IMR-90 (cell line): ENCODE results near the gene CUX1. TPM values are rescaled to one million over a fixed set of nuclear protein-coding genes. Genes with fewer than 3 reads are reported as not detected.

Experiments used
- ATAC-seq: fragments of 200-7000 bp; cut with Tn5 transposase; 2 replicates; pipeline ENCODE4 v1.9.1; 2020; ENCODE audit warnings: low read depth, mild to moderate bottlenecking, moderate library complexity
- BruUV-seq: library from RNA; stranded (reverse); fragments of 400-500 nt; replicated peaks from 2 replicates; lab custom pipeline; 2021; lab: Mats Ljungman, UMichigan
- CTCF ChIA-PET: fragments of 300-600 bp; formaldehyde crosslinking; extraction: SDS; loops from one replicate; lab custom pipeline; 2021; ENCODE audit warnings: antibody characterized with exemption; lab: Yijun Ruan, JAX
- POLR2A ChIA-PET: fragments of 300-600 bp; sonication (Branson Sonifier 250); formaldehyde crosslinking; loops from one replicate; lab custom pipeline; 2022; ENCODE audit warnings: antibody characterized with exemption; ENCODE audit not compliant: unreplicated experiment; lab: Charles Lee
- DNase-seq: peaks from one replicate; pipeline ENCODE4 v3.0.0; 2013
- H2AFZ ChIP-seq: replicated peaks from 2 replicates; pipeline ENCODE3; 2013; ENCODE audit warnings: low read length, mild to moderate bottlenecking; ENCODE audit not compliant: poor library complexity
- H2AK5ac ChIP-seq: 2 replicates; pipeline ENCODE4 v1.6.1; 2013; ENCODE audit warnings: low read depth, low read length, inconsistent platforms
- H2AK9ac ChIP-seq: replicated peaks from 2 replicates; pipeline ENCODE3; 2013; ENCODE audit warnings: mild to moderate bottlenecking, low read depth, low read length, moderate library complexity; ENCODE audit not compliant: poor library complexity
- H2BK120ac ChIP-seq: 2 replicates; pipeline ENCODE4 v1.6.1; 2013; ENCODE audit warnings: low read depth, low read length, inconsistent platforms
- H2BK15ac ChIP-seq: 3 replicates; pipeline ENCODE4 v1.6.1; 2013; ENCODE audit warnings: low read depth, low read length, inconsistent platforms
- H2BK20ac ChIP-seq: 2 replicates; pipeline ENCODE4 v1.6.1; 2013; ENCODE audit warnings: low read depth, mild to moderate bottlenecking, inconsistent platforms, low read length, moderate library complexity
- H2BK5ac ChIP-seq: 2 replicates; pipeline ENCODE4 v1.6.1; 2013; ENCODE audit warnings: mild to moderate bottlenecking, low read depth, low read length, inconsistent platforms; ENCODE audit not compliant: poor library complexity, severe bottlenecking
- H3K14ac ChIP-seq: replicated peaks from 2 replicates; pipeline ENCODE4 v1.6.1; 2013; ENCODE audit warnings: low read depth, low read length, inconsistent platforms
- H3K18ac ChIP-seq: 2 replicates; pipeline ENCODE4 v1.6.1; 2013; ENCODE audit warnings: low read depth, low read length, control low read depth
- H3K23ac ChIP-seq: 2 replicates; pipeline ENCODE4 v1.6.1; 2013; ENCODE audit warnings: low read depth, low read length, inconsistent platforms
- H3K27ac ChIP-seq: 2 replicates; pipeline ENCODE4 v1.5.1; 2013; ENCODE audit warnings: mild to moderate bottlenecking, control low read depth, low read length; ENCODE audit not compliant: insufficient read depth
- H3K27me3 ChIP-seq: 2 replicates; pipeline ENCODE4 v1.6.1; 2013; ENCODE audit warnings: low read length; ENCODE audit not compliant: control insufficient read depth, insufficient read depth
- H3K36me3 ChIP-seq: 2 replicates; pipeline ENCODE4 v1.6.1; 2013; ENCODE audit warnings: low read length, mixed read lengths; ENCODE audit not compliant: control insufficient read depth, insufficient read depth
- H3K4ac ChIP-seq: 2 replicates; pipeline ENCODE4 v1.6.1; 2013; ENCODE audit warnings: low read depth, low read length, inconsistent platforms
- H3K4me1 ChIP-seq: 2 replicates; pipeline ENCODE4 v1.6.1; 2013; ENCODE audit warnings: low read length, mixed read lengths; ENCODE audit not compliant: control insufficient read depth, insufficient read depth
- H3K4me2 ChIP-seq: 2 replicates; pipeline ENCODE4 v1.6.1; 2013; ENCODE audit warnings: low read depth, mild to moderate bottlenecking, control low read depth, low read length, moderate library complexity
- H3K4me3 ChIP-seq: 2 replicates; pipeline ENCODE4 v1.5.1; 2013; ENCODE audit warnings: low read depth, mild to moderate bottlenecking, control low read depth, low read length, moderate library complexity; ENCODE audit not compliant: insufficient read depth
- H3K56ac ChIP-seq: 2 replicates; pipeline ENCODE4 v1.6.1; 2013; ENCODE audit warnings: low read length, inconsistent platforms; ENCODE audit not compliant: insufficient read depth; ENCODE audit errors: extremely low read depth
- H3K79me1 ChIP-seq, 2 experiments: 2 replicates each; pipeline ENCODE4 v1.6.1; 2013; ENCODE audit warnings: low read length in 2 of 2, inconsistent platforms in 1 of 2, low read depth in 1 of 2
- H3K9ac ChIP-seq: 2 replicates; pipeline ENCODE4 v1.6.1; 2013; ENCODE audit warnings: low read depth, low read length, control low read depth
- H3K9me1 ChIP-seq: 2 replicates; pipeline ENCODE4 v1.6.1; 2013; ENCODE audit warnings: low read length, inconsistent platforms; ENCODE audit not compliant: insufficient read depth
- H3K9me3 ChIP-seq: 2 replicates; pipeline ENCODE4 v1.6.1; 2013; ENCODE audit warnings: low read length; ENCODE audit not compliant: control insufficient read depth, insufficient read depth
- H4K20me1 ChIP-seq: 2 replicates; pipeline ENCODE4 v1.6.1; 2013; ENCODE audit warnings: low read length, inconsistent platforms; ENCODE audit not compliant: insufficient read depth
- H4K5ac ChIP-seq: 2 replicates; pipeline ENCODE4 v1.6.1; 2013; ENCODE audit warnings: mild to moderate bottlenecking, low read depth, low read length, control low read depth
- H4K8ac ChIP-seq, 2 experiments: 2 replicates each; pipeline ENCODE4 v1.6.1; 2013; ENCODE audit warnings: low read depth in 2 of 2, low read length in 2 of 2, control low read depth in 1 of 2, inconsistent platforms in 1 of 2
- H4K91ac ChIP-seq: 2 replicates; pipeline ENCODE4 v1.6.1; 2013; ENCODE audit warnings: low read depth, low read length, inconsistent platforms; ENCODE audit not compliant: insufficient read depth
- BHLHE40 ChIP-seq: fragments of 150-350 bp; IDR thresholded peaks from 2 replicates; pipeline ENCODE4 v1.6.1; 2016; ENCODE audit warnings: mild to moderate bottlenecking, low read depth, low read length
- CEBPB ChIP-seq: IDR thresholded peaks from 2 replicates; pipeline ENCODE4 v1.6.1; 2012; ENCODE audit warnings: low read depth, low read length, improper control_type of control experiment
- MXI1 ChIP-seq: IDR thresholded peaks from 2 replicates; pipeline ENCODE4 v1.6.1; 2012; ENCODE audit warnings: low read depth, mild to moderate bottlenecking, low read length, moderate library complexity, borderline replicate concordance
- NFE2L2 ChIP-seq: fragments of 150-350 bp; IDR thresholded peaks from 2 replicates; pipeline ENCODE4 v1.6.1; 2016; ENCODE audit warnings: low read depth, mild to moderate bottlenecking, low read length
- POLR2A ChIP-seq: IDR thresholded peaks from 2 replicates; pipeline ENCODE4 v1.6.1; 2012; ENCODE audit warnings: mild to moderate bottlenecking, low read depth, low read length
- whole genome bisulfite sequencing, 2 experiments: methylation state at CpG; one replicate each; pipeline versions ENCODE4 v1.1.5 to v1.1.7; 2013; ENCODE audit warnings: missing lambda C conversion rate in 2 of 2; ENCODE audit not compliant: insufficient read length in 1 of 2; ENCODE audit errors: extremely low coverage in 2 of 2; 5-methylcytosine and 5-hydroxymethylcytosine counted together
- dilution Hi-C: fragments of 300-500 bp; cut with HindIII; formaldehyde crosslinking; loops from one replicate; pipeline ENCODE4 v1.14.3; 2018; ENCODE audit warnings: low sequenced_read_pairs; ENCODE audit not compliant: unreplicated experiment
- in situ Hi-C: fragments of 300-500 bp; cut with MboI; formaldehyde crosslinking; loops from 3 replicates; pipeline ENCODE4 v1.14.3; 2019; ENCODE audit warnings: low sequenced_read_pairs, inconsistent platforms, mixed read lengths
- intact Hi-C: fragments of 100-400 bp; cut with micrococcal nuclease; formaldehyde crosslinking; loops from 2 replicates; pipeline ENCODE4 v1.10.0; 2022
- polyA plus RNA-seq, 3 experiments: library from polyadenylated mRNA; depleted of rRNA; stranded (reverse); fragments of >200 nt; gene quantifications; 2 replicates each; pipeline ENCODE4 v1.2.3, GENCODE V29; 2012; ENCODE audit warnings: low replicate concordance in 1 of 3
- total RNA-seq: library from RNA; depleted of rRNA; stranded (reverse); fragments of >200 nt; gene quantifications from 2 replicates; pipeline ENCODE4 v1.2.3, GENCODE V29; 2012

Gene CUX1
- total and polyA plus RNA-seq, 2 of the 4 experiments (the other 2 are of a cell fraction) = 19.7 to 46.4 TPM

- intact Hi-C loops = no loop called here
- Histone ChIP-seq H4K91ac (no peak overlapping the region), H3K27me3 (no peaks in the 10 kb centered on the region), H3K18ac (no peak overlapping the region), H3K56ac (no peak overlapping the region), H3K14ac (no peak overlapping the region), H2AFZ (no peak overlapping the region), H3K23ac (peak overlapping the region; percentile 48; the same call in 1 of the 2 replicates), H2AK9ac (peak overlapping the region; percentile 15), H3K9ac (no peak overlapping the region), H2BK20ac (no peak overlapping the region), H2AK5ac (peak overlapping the region; percentile 58; the same call in 1 of the 2 replicates), H3K36me3 (no peaks in the 10 kb centered on the region), H3K4me1 (peaks cover 18% of the 10 kb centered on the region), H3K9me1 (peaks cover 14% of the 10 kb centered on the region), H3K4ac (no peak overlapping the region), H3K79me1 (peaks cover 49 to 88% of the 10 kb centered on the region in 2 experiments), H2BK5ac (no peak overlapping the region), H4K20me1 (peaks cover 41% of the 10 kb centered on the region), H4K8ac (peak overlapping the region in 1 of 2 experiments; percentile 25; a peak in 1 of 4 replicates), H2BK15ac (no peak overlapping the region), H3K27ac (no peak overlapping the region), H3K4me2 (no peak overlapping the region), H3K9me3 (no peaks in the 10 kb centered on the region), H3K4me3 (no peak overlapping the region), H2BK120ac (no peak overlapping the region), H4K5ac (no peak overlapping the region)
- DNase-seq = no peak
- ChIA-PET CTCF (no interaction called here), POLR2A (interaction anchor here (0.6 kb wide), 1 partner anchor 232 kb away, joined by 3 read pairs; no protein-coding TSS in a partner anchor)
- in situ Hi-C loops = no loop called here
- TF ChIP-seq CEBPB = no peak
- TF ChIP-seq BHLHE40 = no peak
- no peak for TF ChIP-seq MXI1
- TF ChIP-seq POLR2A = no peak
- TF ChIP-seq NFE2L2 = no peak
- 79% methylated on average over 4 of the region's 7 CpGs; no CpG with 5 or more reads in 1 of the 2 experiments for WGBS, 2 experiments
- ATAC-seq = no peak
- dilution Hi-C loops = no loop called here
- no TSS peak for BruUV-seq
These were observed 82.2 kb downstream of the CUX1 start for GRCh38 chr7:101899616-101900015.
